Measurements from ENCODE around the gene NR5A1. TPM values are rescaled to one million over a fixed set of nuclear protein-coding genes. Genes with fewer than 3 reads are reported as not detected.

NR5A1 gene
- total and polyA plus RNA-seq, 2 of the 13 experiments (the other 11 are each of a cell fraction or from before 2014, with no cell fraction given), result 28.9 to 44.7 TPM

DNA sequence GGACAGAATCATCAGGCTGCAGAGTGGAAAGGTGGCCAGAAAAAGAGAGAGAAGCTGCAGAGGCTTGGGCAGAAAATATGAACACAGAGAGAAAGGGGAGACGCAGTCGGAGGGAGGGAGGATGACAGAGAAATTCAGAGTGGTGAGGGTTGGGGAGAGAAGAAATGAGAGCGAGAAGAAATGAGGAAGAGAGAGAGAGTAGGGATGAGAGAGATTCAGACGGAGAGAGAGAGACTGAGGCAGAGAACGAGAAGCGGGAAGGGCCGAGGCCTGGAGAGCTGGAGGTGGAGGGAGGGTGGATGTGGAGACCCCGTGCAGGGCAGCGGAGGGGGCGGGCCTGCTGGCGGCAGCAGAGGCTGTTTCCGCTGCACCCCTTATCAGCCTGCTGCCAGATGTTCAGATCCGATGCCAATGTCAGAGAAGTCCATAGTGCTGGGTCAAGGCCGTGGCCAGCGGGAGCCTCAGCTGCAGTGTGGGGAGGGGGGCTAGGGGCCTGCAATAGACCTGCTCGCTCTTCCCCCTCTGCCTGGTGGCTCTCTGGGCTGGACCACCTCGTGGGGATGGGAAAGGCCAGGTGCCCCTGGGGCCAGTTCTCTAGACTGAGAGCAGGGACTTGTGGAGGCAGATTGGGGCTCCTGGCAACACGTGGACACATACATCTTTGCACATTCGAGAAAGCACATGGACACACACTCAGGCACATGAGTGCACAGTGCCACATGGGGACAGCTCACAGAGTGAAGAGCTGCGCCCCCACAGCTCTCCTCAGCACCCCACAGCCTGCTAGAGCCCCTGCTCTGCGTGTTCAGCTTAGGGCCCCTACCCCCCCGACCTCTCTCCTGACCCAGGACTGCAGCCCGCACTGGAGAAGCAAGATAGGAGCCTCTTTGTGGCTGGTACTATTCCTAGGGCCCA lies 4.9 kb upstream of the NR5A1 start (continued):
- TF ChIP-seq, protein P1, sequence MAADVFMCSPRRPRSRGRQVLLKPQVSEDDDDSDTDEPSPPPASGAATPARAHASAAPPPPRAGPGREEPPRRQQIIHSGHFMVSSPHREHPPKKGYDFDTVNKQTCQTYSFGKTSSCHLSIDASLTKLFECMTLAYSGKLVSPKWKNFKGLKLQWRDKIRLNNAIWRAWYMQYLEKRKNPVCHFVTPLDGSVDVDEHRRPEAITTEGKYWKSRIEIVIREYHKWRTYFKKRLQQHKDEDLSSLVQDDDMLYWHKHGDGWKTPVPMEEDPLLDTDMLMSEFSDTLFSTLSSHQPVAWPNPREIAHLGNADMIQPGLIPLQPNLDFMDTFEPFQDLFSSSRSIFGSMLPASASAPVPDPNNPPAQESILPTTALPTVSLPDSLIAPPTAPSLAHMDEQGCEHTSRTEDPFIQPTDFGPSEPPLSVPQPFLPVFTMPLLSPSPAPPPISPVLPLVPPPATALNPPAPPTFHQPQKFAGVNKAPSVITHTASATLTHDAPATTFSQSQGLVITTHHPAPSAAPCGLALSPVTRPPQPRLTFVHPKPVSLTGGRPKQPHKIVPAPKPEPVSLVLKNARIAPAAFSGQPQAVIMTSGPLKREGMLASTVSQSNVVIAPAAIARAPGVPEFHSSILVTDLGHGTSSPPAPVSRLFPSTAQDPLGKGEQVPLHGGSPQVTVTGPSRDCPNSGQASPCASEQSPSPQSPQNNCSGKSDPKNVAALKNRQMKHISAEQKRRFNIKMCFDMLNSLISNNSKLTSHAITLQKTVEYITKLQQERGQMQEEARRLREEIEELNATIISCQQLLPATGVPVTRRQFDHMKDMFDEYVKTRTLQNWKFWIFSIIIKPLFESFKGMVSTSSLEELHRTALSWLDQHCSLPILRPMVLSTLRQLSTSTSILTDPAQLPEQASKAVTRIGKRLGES (CRISPR knock-in tag; IDR thresholded peaks at IDR 0.05; ENCODE audit: borderline replicate concordance), result no peak
- 0 out of 2 replicates have a peak, but pooled peaks have one; percentile 40 for TF ChIP-seq MAF1 (CRISPR knock-in tag; IDR thresholded peaks at IDR 0.05; ENCODE audit: borderline replicate concordance)
- TF ChIP-seq KAT7 (CRISPR knock-in tag; IDR thresholded peaks at IDR 0.05; ENCODE audit: borderline replicate concordance), result no peak; the same call in 1 of the 2 replicates
- TF ChIP-seq ZNF761 (CRISPR knock-in tag; conservative IDR thresholded peaks at IDR 0.05), result 0 out of 2 replicates have a peak, but pooled peaks have one; percentile 47
- TF ChIP-seq GATAD2A (CRISPR knock-in tag; IDR thresholded peaks at IDR 0.05), result peak; percentile 91
- peak; percentile 56; the same call in 1 of the 2 replicates for TF ChIP-seq TBX2 (CRISPR knock-in tag; IDR thresholded peaks at IDR 0.05; ENCODE audit: borderline replicate concordance)
- TF ChIP-seq KAT2B (IDR thresholded peaks at IDR 0.05; ENCODE audit: borderline replicate concordance, low read depth, low read length), result no peak
- TF ChIP-seq REXO4 (CRISPR knock-in tag; IDR thresholded peaks at IDR 0.05; ENCODE audit: borderline replicate concordance), result no peak
- TF ChIP-seq IRX3 (CRISPR knock-in tag; IDR thresholded peaks at IDR 0.05; ENCODE audit: borderline replicate concordance, low read depth), result no peak
- TF ChIP-seq, protein P2, sequence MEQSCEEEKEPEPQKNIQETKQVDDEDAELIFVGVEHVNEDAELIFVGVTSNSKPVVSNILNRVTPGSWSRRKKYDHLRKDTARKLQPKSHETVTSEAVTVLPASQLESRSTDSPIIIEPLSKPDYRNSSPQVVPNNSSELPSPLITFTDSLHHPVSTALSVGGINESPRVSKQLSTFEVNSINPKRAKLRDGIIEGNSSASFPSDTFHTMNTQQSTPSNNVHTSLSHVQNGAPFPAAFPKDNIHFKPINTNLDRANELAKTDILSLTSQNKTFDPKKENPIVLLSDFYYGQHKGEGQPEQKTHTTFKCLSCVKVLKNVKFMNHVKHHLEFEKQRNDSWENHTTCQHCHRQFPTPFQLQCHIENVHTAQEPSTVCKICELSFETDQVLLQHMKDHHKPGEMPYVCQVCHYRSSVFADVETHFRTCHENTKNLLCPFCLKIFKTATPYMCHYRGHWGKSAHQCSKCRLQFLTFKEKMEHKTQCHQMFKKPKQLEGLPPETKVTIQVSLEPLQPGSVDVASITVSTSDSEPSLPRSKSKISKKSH (CRISPR knock-in tag; IDR thresholded peaks at IDR 0.05; ENCODE audit: borderline replicate concordance), result peak; percentile 74; the same call in 1 of the 2 replicates
- TF ChIP-seq, protein P3, sequence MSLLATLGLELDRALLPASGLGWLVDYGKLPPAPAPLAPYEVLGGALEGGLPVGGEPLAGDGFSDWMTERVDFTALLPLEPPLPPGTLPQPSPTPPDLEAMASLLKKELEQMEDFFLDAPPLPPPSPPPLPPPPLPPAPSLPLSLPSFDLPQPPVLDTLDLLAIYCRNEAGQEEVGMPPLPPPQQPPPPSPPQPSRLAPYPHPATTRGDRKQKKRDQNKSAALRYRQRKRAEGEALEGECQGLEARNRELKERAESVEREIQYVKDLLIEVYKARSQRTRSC (CRISPR knock-in tag; IDR thresholded peaks at IDR 0.05; ENCODE audit: low read depth), result no peak
- no peak for TF ChIP-seq POLR2AphosphoS5 (IDR thresholded peaks at IDR 0.05; ENCODE audit: low read depth, low read length)
- no peak for TF ChIP-seq ZFAT (CRISPR knock-in tag; conservative IDR thresholded peaks at IDR 0.05)
- TF ChIP-seq NCOA1 (CRISPR knock-in tag; IDR thresholded peaks at IDR 0.05), result peak; percentile 25; the same call in 1 of the 2 replicates
- no peak for TF ChIP-seq ZFP36 (IDR thresholded peaks at IDR 0.05; ENCODE audit: borderline replicate concordance, low read depth, low read length, partially characterized antibody)
- no peak for TF ChIP-seq KMT2A (CRISPR knock-in tag; IDR thresholded peaks at IDR 0.05)
- TF ChIP-seq ZNF678 (CRISPR knock-in tag; IDR thresholded peaks at IDR 0.05), result no peak
- 0 out of 2 replicates have a peak, but pooled peaks have one; percentile 7 for TF ChIP-seq ONECUT2 (CRISPR knock-in tag; IDR thresholded peaks at IDR 0.05)
- TF ChIP-seq NFYC (CRISPR knock-in tag; IDR thresholded peaks at IDR 0.05), result no peak
- TF ChIP-seq TBP (CRISPR knock-in tag; IDR thresholded peaks at IDR 0.05), result no peak
- TF ChIP-seq, protein P4, sequence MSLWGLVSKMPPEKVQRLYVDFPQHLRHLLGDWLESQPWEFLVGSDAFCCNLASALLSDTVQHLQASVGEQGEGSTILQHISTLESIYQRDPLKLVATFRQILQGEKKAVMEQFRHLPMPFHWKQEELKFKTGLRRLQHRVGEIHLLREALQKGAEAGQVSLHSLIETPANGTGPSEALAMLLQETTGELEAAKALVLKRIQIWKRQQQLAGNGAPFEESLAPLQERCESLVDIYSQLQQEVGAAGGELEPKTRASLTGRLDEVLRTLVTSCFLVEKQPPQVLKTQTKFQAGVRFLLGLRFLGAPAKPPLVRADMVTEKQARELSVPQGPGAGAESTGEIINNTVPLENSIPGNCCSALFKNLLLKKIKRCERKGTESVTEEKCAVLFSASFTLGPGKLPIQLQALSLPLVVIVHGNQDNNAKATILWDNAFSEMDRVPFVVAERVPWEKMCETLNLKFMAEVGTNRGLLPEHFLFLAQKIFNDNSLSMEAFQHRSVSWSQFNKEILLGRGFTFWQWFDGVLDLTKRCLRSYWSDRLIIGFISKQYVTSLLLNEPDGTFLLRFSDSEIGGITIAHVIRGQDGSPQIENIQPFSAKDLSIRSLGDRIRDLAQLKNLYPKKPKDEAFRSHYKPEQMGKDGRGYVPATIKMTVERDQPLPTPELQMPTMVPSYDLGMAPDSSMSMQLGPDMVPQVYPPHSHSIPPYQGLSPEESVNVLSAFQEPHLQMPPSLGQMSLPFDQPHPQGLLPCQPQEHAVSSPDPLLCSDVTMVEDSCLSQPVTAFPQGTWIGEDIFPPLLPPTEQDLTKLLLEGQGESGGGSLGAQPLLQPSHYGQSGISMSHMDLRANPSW (CRISPR knock-in tag; IDR thresholded peaks at IDR 0.05; ENCODE audit: borderline replicate concordance), result no peak
